Mucosa of rectum (tissue), 2 donors: ENCODE results near the gene CNTNAP5.

Source experiments
- H3K27ac ChIP-seq, 2 donors: one replicate each; pipeline ENCODE4 v1.7.0; 2013; ENCODE audit warnings: inconsistent platforms in 2 of 2, low read depth in 2 of 2, low read length in 2 of 2
- H3K27me3 ChIP-seq, 2 donors: one replicate each; pipeline ENCODE4 v1.7.0; 2013; ENCODE audit warnings: low read length in 2 of 2; ENCODE audit not compliant: control insufficient read depth in 2 of 2, insufficient read depth in 2 of 2
- H3K36me3 ChIP-seq, 2 donors: one replicate each; pipeline ENCODE4 v1.7.0; 2013; ENCODE audit warnings: low read length in 2 of 2; ENCODE audit not compliant: control insufficient read depth in 2 of 2, insufficient read depth in 2 of 2
- H3K4me1 ChIP-seq, 2 donors: one replicate each; pipeline ENCODE4 v1.7.0; 2013; ENCODE audit warnings: low read length in 2 of 2, mild to moderate bottlenecking in 1 of 2; ENCODE audit not compliant: control insufficient read depth in 2 of 2, insufficient read depth in 2 of 2
- H3K4me3 ChIP-seq, 2 donors: one replicate each; pipeline ENCODE4 v1.7.0; 2013; ENCODE audit warnings: low read length in 2 of 2
- H3K9ac ChIP-seq, 2 donors: one replicate each; pipeline ENCODE4 v1.7.0; 2013; ENCODE audit warnings: low read length in 2 of 2, low read depth in 1 of 2, mild to moderate bottlenecking in 1 of 2
- H3K9me3 ChIP-seq, 2 donors: one replicate each; pipeline ENCODE4 v1.7.0; 2013; ENCODE audit warnings: low read length in 2 of 2; ENCODE audit not compliant: control insufficient read depth in 2 of 2
- donor health status: healthy.
- donor health status: Normal muscosa, but diverticular disease.

CNTNAP5 gene

DNA sequence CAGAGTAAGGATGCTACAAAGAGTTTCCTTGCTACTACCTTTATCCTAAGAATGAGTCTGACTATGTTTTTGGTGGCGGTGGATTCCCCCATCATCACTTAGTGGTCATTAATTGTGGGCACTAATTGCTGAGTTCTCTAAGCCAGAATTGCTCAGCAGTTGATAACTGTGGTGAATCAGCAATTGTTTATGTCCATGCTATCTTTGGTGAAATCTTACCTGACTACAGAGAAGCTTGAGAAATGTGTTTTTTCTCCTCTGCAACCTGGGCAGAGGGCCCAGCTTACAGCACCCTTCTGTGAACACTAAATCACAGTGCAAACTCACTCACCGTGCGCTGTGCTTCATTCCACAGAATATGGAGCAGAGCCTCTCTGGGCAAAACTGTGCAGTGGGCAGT lies 683.6 kb downstream of the CNTNAP5 start:
- Histone ChIP-seq H3K4me3 (no peak overlapping the region), H3K36me3 (no peaks in the 10 kb centered on the region), H3K27ac (no peak overlapping the region), H3K9me3 (no peaks in the 10 kb centered on the region), H3K9ac (no peak overlapping the region), H3K4me1 (peaks cover 0 to 5% of the 10 kb centered on the region in 2 donors), H3K27me3 (no peaks in the 10 kb centered on the region)

GRCh38 chr2:124713969-124714368 lies 688.9 kb downstream of the CNTNAP5 start:
- Histone ChIP-seq H3K9me3 (no peaks in the 10 kb centered on the region), H3K9ac (no peak overlapping the region), H3K4me1 (no peaks in the 10 kb centered on the region), H3K36me3 (no peaks in the 10 kb centered on the region), H3K4me3 (no peak overlapping the region), H3K27ac (no peak overlapping the region), H3K27me3 (no peaks in the 10 kb centered on the region)

DNA sequence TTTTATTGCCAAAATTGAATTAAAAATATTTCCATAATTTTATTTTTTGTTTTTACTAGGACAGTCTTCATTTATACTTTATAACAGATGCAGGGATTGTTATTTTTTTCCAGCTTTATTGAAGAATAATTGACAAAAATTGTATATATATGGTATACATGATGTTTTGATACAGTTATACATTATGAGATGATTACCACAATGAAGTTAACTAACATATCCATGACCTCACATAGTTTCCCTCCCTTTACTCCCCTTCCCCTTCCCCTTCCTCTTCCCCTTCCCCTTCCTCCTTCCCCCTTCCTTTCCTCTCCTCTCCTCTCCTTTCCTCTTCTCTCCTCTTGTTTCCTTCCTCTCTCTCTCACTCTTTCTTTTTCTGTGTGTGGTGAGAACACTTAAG lies 700.1 kb downstream of the CNTNAP5 start:
- no peak overlapping the region for H3K27ac ChIP-seq
- H3K4me3 ChIP-seq: no peak overlapping the region
- H3K4me1 ChIP-seq: no peaks in the 10 kb centered on the region
- no peaks in the 10 kb centered on the region for H3K27me3 ChIP-seq
- no peaks in the 10 kb centered on the region for H3K9me3 ChIP-seq
- no peaks in the 10 kb centered on the region for H3K36me3 ChIP-seq
- no peak overlapping the region for H3K9ac ChIP-seq

DNA sequence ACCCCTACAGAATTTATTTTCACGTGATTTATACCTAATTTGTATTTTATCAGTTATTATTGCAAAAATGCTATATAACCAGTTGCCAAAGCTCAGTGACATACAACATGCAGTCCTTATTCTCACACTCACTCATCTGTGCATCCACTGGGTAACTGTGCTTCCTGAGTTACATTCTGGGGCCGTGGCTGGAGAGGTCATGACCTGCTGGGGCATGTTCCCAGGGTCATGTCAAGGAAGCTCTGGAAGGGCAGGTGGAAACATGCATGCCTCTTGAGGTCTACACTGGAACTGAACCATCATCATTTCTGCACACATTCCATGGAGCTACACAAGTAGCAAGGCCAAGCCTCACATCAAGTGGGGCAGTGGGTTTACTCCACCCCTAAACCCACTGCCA lies 715.5 kb downstream of the CNTNAP5 start:
- H3K9me3 ChIP-seq: no peaks in the 10 kb centered on the region
- H3K27me3 ChIP-seq: no peaks in the 10 kb centered on the region
- no peaks in the 10 kb centered on the region for H3K4me1 ChIP-seq
- no peak overlapping the region for H3K4me3 ChIP-seq
- no peak overlapping the region for H3K27ac ChIP-seq
- H3K9ac ChIP-seq: no peak overlapping the region
- no peaks in the 10 kb centered on the region for H3K36me3 ChIP-seq

DNA sequence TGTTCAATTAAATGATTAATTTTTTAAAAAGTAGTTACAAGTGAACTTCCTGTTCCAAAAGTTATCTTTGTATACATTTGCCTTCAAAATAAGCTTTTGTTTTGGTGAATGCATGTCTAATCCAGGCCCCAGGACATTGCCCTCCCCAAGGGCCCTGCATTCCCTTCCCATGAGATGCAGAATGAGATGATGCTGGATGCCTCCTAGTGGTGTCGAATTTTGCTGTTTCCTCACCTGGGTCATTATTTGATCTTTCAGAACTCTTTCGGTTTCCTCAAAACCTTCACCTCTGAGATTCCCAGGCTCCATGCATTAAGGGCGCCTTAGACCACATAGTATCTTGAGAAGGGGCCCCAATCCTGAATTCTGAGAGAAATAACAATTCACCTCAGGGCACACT lies 728.8 kb downstream of the CNTNAP5 start:
- no peaks in the 10 kb centered on the region for H3K36me3 ChIP-seq
- H3K4me3 ChIP-seq: no peak overlapping the region
- H3K9me3 ChIP-seq: no peaks in the 10 kb centered on the region
- H3K4me1 ChIP-seq: no peaks in the 10 kb centered on the region
- no peak overlapping the region for H3K9ac ChIP-seq
- no peaks in the 10 kb centered on the region for H3K27me3 ChIP-seq
- H3K27ac ChIP-seq: no peak overlapping the region

DNA sequence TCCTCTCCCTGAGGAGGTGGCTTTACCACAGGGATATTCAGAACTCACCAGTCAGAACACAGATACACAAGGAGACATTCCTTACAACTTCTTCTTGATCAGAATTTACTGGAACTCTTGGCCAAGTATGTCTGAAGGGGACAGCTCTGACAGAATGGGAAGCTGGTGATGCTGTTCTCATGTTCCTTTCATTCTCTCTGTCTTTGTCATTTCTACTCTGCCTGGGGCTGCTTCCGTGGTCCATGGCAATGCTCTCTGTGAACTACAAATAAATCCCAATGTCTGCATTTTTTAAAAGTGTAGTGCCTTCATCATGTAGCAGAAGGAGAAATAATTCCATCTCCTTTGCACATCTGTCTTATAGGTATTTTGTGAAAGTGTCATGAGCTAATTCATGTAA lies 730.3 kb downstream of the CNTNAP5 start:
- Histone ChIP-seq H3K27ac (no peak overlapping the region), H3K9ac (no peak overlapping the region), H3K27me3 (no peaks in the 10 kb centered on the region), H3K9me3 (no peaks in the 10 kb centered on the region), H3K4me3 (no peak overlapping the region), H3K4me1 (no peaks in the 10 kb centered on the region), H3K36me3 (no peaks in the 10 kb centered on the region)

GRCh38 chr2:124756048-124756447 lies 731.0 kb downstream of the CNTNAP5 start:
- Histone ChIP-seq H3K27me3 (no peaks in the 10 kb centered on the region), H3K4me1 (no peaks in the 10 kb centered on the region), H3K4me3 (no peak overlapping the region), H3K9ac (no peak overlapping the region), H3K36me3 (no peaks in the 10 kb centered on the region), H3K9me3 (no peaks in the 10 kb centered on the region), H3K27ac (no peak overlapping the region)

DNA sequence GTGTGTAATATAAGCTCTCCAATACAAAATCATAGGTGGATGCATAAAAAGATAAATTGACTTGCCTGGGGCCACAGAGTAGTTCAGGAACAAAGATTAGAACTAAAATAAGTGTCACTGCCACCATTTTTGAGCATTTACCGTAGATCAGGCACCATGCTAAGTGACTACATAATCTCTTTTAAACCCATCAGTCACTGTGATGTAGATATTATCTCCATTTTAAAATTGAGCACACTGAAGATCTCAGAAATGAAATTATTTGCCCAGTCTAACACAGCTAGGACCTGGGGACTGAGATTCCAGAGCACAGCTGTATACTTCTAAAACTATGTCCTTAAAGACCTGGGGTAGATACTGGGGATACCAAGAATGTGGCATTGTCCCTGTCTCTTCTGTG lies 737.3 kb downstream of the CNTNAP5 start:
- Histone ChIP-seq H3K4me3 (no peak overlapping the region), H3K27me3 (no peaks in the 10 kb centered on the region), H3K9me3 (no peaks in the 10 kb centered on the region), H3K36me3 (no peaks in the 10 kb centered on the region), H3K9ac (no peak overlapping the region), H3K27ac (no peak overlapping the region), H3K4me1 (no peaks in the 10 kb centered on the region)

DNA sequence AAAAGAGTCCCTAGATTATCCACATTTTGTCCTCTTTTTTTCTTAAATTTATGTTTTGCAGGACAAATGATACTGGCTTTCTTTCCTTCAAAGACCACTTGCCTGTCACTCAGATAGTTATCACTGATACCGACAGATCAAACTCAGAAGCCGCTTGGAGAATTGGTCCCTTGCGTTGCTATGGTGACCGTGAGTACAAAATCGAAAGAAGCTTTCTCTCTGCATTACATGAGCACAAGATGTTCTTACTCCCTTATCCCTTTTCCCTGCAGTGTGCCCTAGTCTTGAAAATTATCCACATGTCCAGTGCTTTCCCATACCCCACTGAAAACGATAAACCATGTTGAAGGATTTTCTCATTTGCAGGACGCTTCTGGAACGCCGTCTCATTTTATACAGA lies 738.5 kb downstream of the CNTNAP5 start:
- Histone ChIP-seq H3K27me3 (no peaks in the 10 kb centered on the region), H3K4me3 (no peak overlapping the region), H3K9me3 (no peaks in the 10 kb centered on the region), H3K4me1 (no peaks in the 10 kb centered on the region), H3K36me3 (no peaks in the 10 kb centered on the region), H3K27ac (no peak overlapping the region), H3K9ac (no peak overlapping the region)

- no peak overlapping the region for H3K27ac ChIP-seq
- no peaks in the 10 kb centered on the region for H3K27me3 ChIP-seq
- H3K36me3 ChIP-seq: no peaks in the 10 kb centered on the region
- H3K4me1 ChIP-seq: no peaks in the 10 kb centered on the region
- H3K9ac ChIP-seq: no peak overlapping the region
- no peak overlapping the region for H3K4me3 ChIP-seq
- H3K9me3 ChIP-seq: no peaks in the 10 kb centered on the region
These were observed 749.7 kb downstream of the CNTNAP5 start for GRCh38 chr2:124774781-124775180.

DNA sequence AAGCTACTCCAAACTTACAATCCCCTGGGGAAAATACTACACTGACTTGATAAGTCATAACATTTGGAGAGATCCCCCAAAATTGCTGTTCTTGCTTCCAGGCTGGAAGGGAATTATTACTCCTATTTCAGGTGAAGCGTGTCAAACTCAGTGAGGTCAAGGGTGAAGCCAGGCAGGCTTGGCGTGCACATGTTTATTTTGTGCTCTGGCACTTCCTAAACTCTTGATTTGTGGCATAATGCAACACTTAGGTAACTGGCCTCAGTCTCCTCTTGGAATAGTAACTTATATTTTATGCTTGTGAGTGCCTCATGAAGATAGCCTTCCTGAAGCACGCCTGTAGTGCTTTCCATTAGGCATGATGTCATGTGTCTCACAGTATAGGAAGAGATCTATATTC lies 751.2 kb downstream of the CNTNAP5 start:
- no peaks in the 10 kb centered on the region for H3K9me3 ChIP-seq
- no peak overlapping the region for H3K9ac ChIP-seq
- no peak overlapping the region for H3K4me3 ChIP-seq
- no peaks in the 10 kb centered on the region for H3K27me3 ChIP-seq
- no peak overlapping the region for H3K27ac ChIP-seq
- no peaks in the 10 kb centered on the region for H3K36me3 ChIP-seq
- H3K4me1 ChIP-seq: no peaks in the 10 kb centered on the region
